Transverse colon (tissue), 4 donors: ENCODE data around the gene CAMK2B. TPM values are rescaled to one million over a fixed set of nuclear protein-coding genes. Genes with fewer than 3 reads are reported as not detected.

Experiments
- DNase-seq: peaks from one replicate; pipeline ENCODE4 v3.0.0-alpha.2; 2019
- H3K27ac ChIP-seq, 4 donors: fragments of 200-600 bp; sonication (generic); 2 replicates each; pipeline ENCODE4 v1.5.1; 2016 to 2018; ENCODE audit warnings: inconsistent platforms in 4 of 4
- H3K27me3 ChIP-seq: fragments of 200-600 bp; sonication (generic); 2 replicates; pipeline ENCODE4 v1.5.1; 2017; ENCODE audit warnings: inconsistent platforms
- H3K36me3 ChIP-seq, 4 donors: fragments of 200-600 bp; sonication (generic); 2 replicates each; pipeline ENCODE4 v1.5.1; 2017 to 2019; ENCODE audit warnings: inconsistent platforms in 4 of 4
- H3K4me1 ChIP-seq, 4 donors: fragments of 200-600 bp; sonication (generic); 2 replicates each; pipeline ENCODE4 v1.5.1; 2017 to 2020; ENCODE audit warnings: inconsistent platforms in 4 of 4
- H3K4me3 ChIP-seq, 4 donors: fragments of 200-600 bp; sonication (generic); 1 replicate in 1 of 4; 2 replicates in 3 of 4; pipeline versions ENCODE4 v1.5.1 to v1.6.1; 2017 to 2019; ENCODE audit warnings: inconsistent platforms in 4 of 4
- H3K9me3 ChIP-seq, 2 donors: fragments of 200-600 bp; sonication (generic); 2 replicates each; pipeline ENCODE4 v1.5.1; 2017 to 2019; ENCODE audit warnings: inconsistent platforms in 2 of 2
- CTCF ChIP-seq, 5 experiments: fragments of 200-600 bp in 3 of 5; fragments of 450-650 bp in 2 of 5; sonication (generic) in 3 of 5; IDR thresholded peaks; 1 replicate in 2 of 5; 2 replicates in 3 of 5; pipeline ENCODE4 v1.5.1; 2016 to 2017; ENCODE audit warnings: antibody characterized with exemption in 5 of 5, inconsistent platforms in 3 of 5, mild to moderate bottlenecking in 2 of 5, moderate library complexity in 1 of 5
- EP300 ChIP-seq: sonication (generic); formaldehyde crosslinking; IDR thresholded peaks from one replicate; pipeline ENCODE4 v1.6.1; 2017; ENCODE audit warnings: antibody characterized with exemption, low read depth
- POLR2A ChIP-seq: fragments of 450-650 bp; IDR thresholded peaks from one replicate; pipeline ENCODE4 v1.6.1; 2016; ENCODE audit warnings: antibody characterized with exemption, mild to moderate bottlenecking, moderate library complexity
- POLR2AphosphoS5 ChIP-seq, 3 donors: sonication (generic); formaldehyde crosslinking; IDR thresholded peaks; one replicate each; pipeline ENCODE4 v1.6.1; 2016; ENCODE audit warnings: antibody characterized with exemption in 3 of 3
- WGBS, 2 donors: methylation state at CpG; one replicate each; pipeline ENCODE4 v1.1.5; 2018; ENCODE audit warnings: low coverage in 1 of 2; 5-methylcytosine and 5-hydroxymethylcytosine counted together
- in situ Hi-C, 4 donors: fragments of 200-750 bp; cut with MboI; loops; one replicate each; pipeline versions ENCODE4 v1.15.0 to v1.15.1; 2017; ENCODE audit warnings: low sequenced_read_pairs in 3 of 4, low pct_ligation_motif_present in 1 of 4, low pct_unique_long_range_greater_than_20kb in 1 of 4
- intact Hi-C: fragments of 100-400 bp; cut with DNase I; formaldehyde crosslinking; loops from one replicate; pipeline ENCODE4 v1.15.1; 2023; ENCODE audit warnings: low total_unique reads
- total RNA-seq, 4 donors: library from RNA; depleted of rRNA; stranded (reverse); fragments of >200 nt; gene quantifications; one replicate each; pipeline ENCODE4 v1.1.0, GENCODE V29; 2016

CAMK2B gene
- total RNA-seq, 4 donors from 2014 or later: 0.16 to 2.8 (median 0.27) TPM; not detected in 1

GRCh38 chr7:44235582-44236332 lies 89.6 kb downstream of the CAMK2B start:
- Histone ChIP-seq H3K36me3 (no peaks in the 10 kb centered on the region), H3K27ac (no peak overlapping the region), H3K4me3 (no peak overlapping the region), H3K9me3 (no peaks in the 10 kb centered on the region), H3K27me3 (no peaks in the 10 kb centered on the region), H3K4me1 (no peaks in the 10 kb centered on the region)
- intact Hi-C loops (loop anchor here (10.0 kb wide), 2 partner anchors 249 to 329 kb away; no protein-coding TSS in a partner anchor), in situ Hi-C loops (loop anchor here in 3 of 4 donors (25.0 kb wide), 2 partner anchors 252 to 327 kb away; partner anchors contain the start of genes NUDCD3 (in 2 of the 3) and DDX56 (in 1 of the 3))
- 65 to 69% methylated on average over 5 to 22 of the region's 22 CpGs for WGBS, 2 donors
- TF ChIP-seq POLR2A (no peak), POLR2AphosphoS5 (IDR thresholded peaks at IDR 0.05) (no peak), EP300 (no peak), CTCF (IDR thresholded peaks at IDR 0.05) (no peak)
- no peak for DNase-seq

GRCh38 chr7:44235066-44235465 lies 90.3 kb downstream of the CAMK2B start:
- Histone ChIP-seq H3K4me3 (no peak overlapping the region), H3K9me3 (no peaks in the 10 kb centered on the region), H3K4me1 (no peaks in the 10 kb centered on the region), H3K36me3 (no peaks in the 10 kb centered on the region), H3K27ac (no peak overlapping the region), H3K27me3 (no peaks in the 10 kb centered on the region)
- 69 to 79% methylated on average over 3 to 8 of the region's 8 CpGs for WGBS, 2 donors
- no peak for DNase-seq
- intact Hi-C loops (loop anchor here (10.0 kb wide), 2 partner anchors 250 to 330 kb away; no protein-coding TSS in a partner anchor), in situ Hi-C loops (loop anchor here in 3 of 4 donors (25.0 kb wide), 2 partner anchors 252 to 327 kb away; partner anchors contain the start of genes NUDCD3 (in 2 of the 3) and DDX56 (in 1 of the 3))
- no peak for TF ChIP-seq EP300

GRCh38 chr7:44232901-44233715 lies 92.3 kb downstream of the CAMK2B start:
- DNase-seq: no peak
- H3K36me3 ChIP-seq: no peaks in the 10 kb centered on the region
- in situ Hi-C loops (loop anchor here in 3 of 4 donors (25.0 kb wide), 2 partner anchors 254 to 329 kb away; partner anchors contain the start of genes NUDCD3 (in 2 of the 3) and DDX56 (in 1 of the 3)), intact Hi-C loops (loop anchor here (10.0 kb wide), 2 partner anchors 252 to 332 kb away; no protein-coding TSS in a partner anchor)
- no peak overlapping the region for H3K27ac ChIP-seq
- no peak for TF ChIP-seq EP300
- TF ChIP-seq POLR2AphosphoS5 (IDR thresholded peaks at IDR 0.05): no peak
- no peak for TF ChIP-seq CTCF (IDR thresholded peaks at IDR 0.05)
- no peak for TF ChIP-seq POLR2A
- no peaks in the 10 kb centered on the region for H3K27me3 ChIP-seq
- H3K4me3 ChIP-seq: no peak overlapping the region
- WGBS, 2 donors: 64 to 70% methylated on average over 2 to 18 of the region's 22 CpGs
- H3K9me3 ChIP-seq: no peaks in the 10 kb centered on the region
- no peaks in the 10 kb centered on the region for H3K4me1 ChIP-seq

GRCh38 chr7:44232396-44232795 lies 93.0 kb downstream of the CAMK2B start:
- WGBS, 2 donors: 89% methylated on average over 12 of the region's 13 CpGs; no CpG with 5 or more reads in 1 of the 2 donors
- no peaks in the 10 kb centered on the region for H3K36me3 ChIP-seq
- no peak for TF ChIP-seq POLR2A
- TF ChIP-seq CTCF (IDR thresholded peaks at IDR 0.05): no peak
- in situ Hi-C loops (loop anchor here in 3 of 4 donors (25.0 kb wide), 2 partner anchors 255 to 330 kb away; partner anchors contain the start of genes NUDCD3 (in 2 of the 3) and DDX56 (in 1 of the 3)), intact Hi-C loops (loop anchor here (10.0 kb wide), 2 partner anchors 252 to 332 kb away; no protein-coding TSS in a partner anchor)
- no peaks in the 10 kb centered on the region for H3K4me1 ChIP-seq
- H3K4me3 ChIP-seq: no peak overlapping the region
- DNase-seq: no peak
- H3K27me3 ChIP-seq: no peaks in the 10 kb centered on the region
- no peaks in the 10 kb centered on the region for H3K9me3 ChIP-seq
- no peak overlapping the region for H3K27ac ChIP-seq
